ENCODE measurements around the gene TSPAN9. TPM values are rescaled to one million over a fixed set of nuclear protein-coding genes. Genes with fewer than 3 reads are reported as not detected.

TSPAN9 gene
- total and polyA plus RNA-seq, 10 of the 15 experiments (the other 5 are each of a cell fraction or from before 2014, with no cell fraction given) = 0.03 to 1.0 (median 0.12) TPM; not detected in 5

DNA sequence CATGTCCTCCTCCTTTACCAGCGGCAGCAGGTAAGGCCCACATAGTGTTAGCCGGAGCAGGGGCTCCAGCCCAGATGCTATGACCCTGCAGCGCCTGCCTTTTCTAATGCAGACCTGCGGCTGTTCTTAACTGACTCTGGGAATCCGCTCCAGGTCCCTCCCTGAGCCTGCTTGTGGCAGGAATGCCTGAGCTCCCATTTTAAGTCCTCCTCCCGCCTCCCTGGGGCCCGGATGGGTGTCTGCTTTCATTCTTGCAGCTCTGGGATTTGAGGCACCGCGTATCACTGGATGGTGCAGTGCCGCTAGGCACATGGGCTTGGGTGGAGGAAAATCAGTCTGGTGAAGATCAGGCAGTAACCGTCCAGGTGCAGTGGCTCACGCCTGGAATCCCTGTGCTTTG lies 7.6 kb downstream of the TSPAN9 start (continued):
- TF ChIP-seq BCL11A (IDR thresholded peaks at IDR 0.05; ENCODE audit: low read depth, low read length) = no peak

GRCh38 chr12:3085341-3086139 lies 8.4 kb downstream of the TSPAN9 start:
- no peak for TF ChIP-seq MYB (IDR thresholded peaks at IDR 0.05; ENCODE audit: borderline replicate concordance, low read depth, low read length)
- Histone ChIP-seq H3K27me3 (replicated peaks in 1 of 2; ENCODE audit: control insufficient read depth in 2 of 2, insufficient read depth in 2 of 2, low read length in 1 of 2) (no peaks in the 10 kb centered on the region; a peak in 1 of 4 replicates), H4K20me1 (ENCODE audit: control insufficient read depth, insufficient read depth) (no peaks in the 10 kb centered on the region), H3K4me3 (no peak overlapping the region), H3K4me2 (ENCODE audit: control insufficient read depth, insufficient read depth) (no peak overlapping the region), H2AFZ (ENCODE audit: control insufficient read depth, low read depth, low read length) (no peak overlapping the region), H3K9me3 (replicated peaks; ENCODE audit: control insufficient read depth, insufficient read depth, low read length) (no peaks in the 10 kb centered on the region), H3K36me3 (ENCODE audit: control insufficient read depth in 2 of 2, insufficient read depth in 2 of 2, low read length in 1 of 2) (no peaks in the 10 kb centered on the region), H3K27ac (ENCODE audit: control insufficient read depth, insufficient read depth) (no peak overlapping the region), H3K79me2 (ENCODE audit: control insufficient read depth, insufficient read depth, low read length) (no peaks in the 10 kb centered on the region), H3K9ac (ENCODE audit: control insufficient read depth, insufficient read depth, low read length) (no peak overlapping the region), H3K4me1 (ENCODE audit: control insufficient read depth, insufficient read depth, low read length) (no peaks in the 10 kb centered on the region)
- ChIA-PET CTCF (no interaction called here), POLR2A (no interaction called here), RAD21 (ENCODE audit: unreplicated experiment) (no interaction called here), SMC1A (ENCODE audit: uncharacterized antibody, unreplicated experiment) (no interaction called here)
- 32% methylated on average over 19 of the region's 19 CpGs for WGBS (ENCODE audit: insufficient coverage, insufficient replicate concordance, low lambda C conversion rate, missing lambda C conversion rate)
- in situ Hi-C loops (cut with MboI) (no loop called here), intact Hi-C loops (cut with micrococcal nuclease; ENCODE audit: unreplicated experiment) (no loop called here)
- no peak for FAIRE-seq
- BruUV-seq (replicated peaks) = no TSS peak
- DNase-seq (ENCODE audit: low read depth, low spot score) = no peak
- ATAC-seq = no peak

DNA sequence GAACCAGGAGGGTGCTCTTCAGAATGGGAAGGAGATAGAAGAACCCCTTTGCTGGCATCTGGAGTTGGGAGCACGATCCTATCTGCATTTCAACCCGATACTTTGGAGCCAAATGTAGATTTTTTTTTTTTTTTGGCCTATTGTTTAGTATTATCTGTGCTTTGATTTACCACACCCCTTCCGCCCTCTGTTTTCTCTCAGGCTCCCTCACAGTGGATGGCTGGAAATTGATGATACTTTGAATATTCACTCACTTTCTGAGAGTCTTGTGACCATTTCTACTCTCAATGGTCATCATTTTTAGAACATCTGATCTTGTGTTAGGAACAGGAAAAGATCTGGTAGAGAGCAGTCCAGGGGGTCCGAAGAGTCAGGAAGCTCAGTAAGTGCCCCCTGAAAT lies 9.0 kb downstream of the TSPAN9 start:
- DNase-seq (ENCODE audit: low read depth, low spot score) (no peak), FAIRE-seq (no peak), ATAC-seq (no peak)
- Histone ChIP-seq H2AFZ (ENCODE audit: control insufficient read depth, low read depth, low read length) (no peak overlapping the region), H3K4me3 (no peak overlapping the region), H3K36me3 (ENCODE audit: control insufficient read depth in 2 of 2, insufficient read depth in 2 of 2, low read length in 1 of 2) (no peaks in the 10 kb centered on the region), H3K4me2 (ENCODE audit: control insufficient read depth, insufficient read depth) (no peak overlapping the region), H4K20me1 (ENCODE audit: control insufficient read depth, insufficient read depth) (no peaks in the 10 kb centered on the region), H3K9me3 (replicated peaks; ENCODE audit: control insufficient read depth, insufficient read depth, low read length) (no peaks in the 10 kb centered on the region), H3K79me2 (ENCODE audit: control insufficient read depth, insufficient read depth, low read length) (no peaks in the 10 kb centered on the region), H3K4me1 (ENCODE audit: control insufficient read depth, insufficient read depth, low read length) (no peaks in the 10 kb centered on the region), H3K27me3 (replicated peaks in 1 of 2; ENCODE audit: control insufficient read depth in 2 of 2, insufficient read depth in 2 of 2, low read length in 1 of 2) (no peaks in the 10 kb centered on the region; a peak in 1 of 4 replicates), H3K27ac (ENCODE audit: control insufficient read depth, insufficient read depth) (no peak overlapping the region), H3K9ac (ENCODE audit: control insufficient read depth, insufficient read depth, low read length) (no peak overlapping the region)
- ChIA-PET POLR2A (no interaction called here), CTCF (interaction anchor here (0.6 kb wide), 1 partner anchor 869 kb away, joined by 3 read pairs; no protein-coding TSS in a partner anchor), SMC1A (ENCODE audit: uncharacterized antibody, unreplicated experiment) (no interaction called here), RAD21 (ENCODE audit: unreplicated experiment) (no interaction called here)
- in situ Hi-C loops (cut with MboI) (no loop called here), intact Hi-C loops (cut with micrococcal nuclease; ENCODE audit: unreplicated experiment) (no loop called here)
- BruUV-seq (replicated peaks) = no TSS peak
- 31% methylated on average over 4 of the region's 4 CpGs for WGBS (ENCODE audit: insufficient coverage, insufficient replicate concordance, low lambda C conversion rate, missing lambda C conversion rate)
- no peak for TF ChIP-seq ZNF274 (IDR thresholded peaks at IDR 0.05; ENCODE audit: insufficient read depth, insufficient read length)
- TF ChIP-seq NFYB (IDR thresholded peaks at IDR 0.05; ENCODE audit: insufficient read depth, low read depth, low read length) = no peak
- TF ChIP-seq JUND (IDR thresholded peaks at IDR 0.05; ENCODE audit: low read depth, low read length) = no peak
- TF ChIP-seq CUX1 (IDR thresholded peaks at IDR 0.05; ENCODE audit: insufficient replicate concordance, low read depth, low read length) = no peak
- TF ChIP-seq KLF5 (IDR thresholded peaks at IDR 0.05; ENCODE audit: partially characterized antibody) = no peak
- TF ChIP-seq EED (IDR thresholded peaks at IDR 0.05; ENCODE audit: low read depth) = no peak
- no peak for TF ChIP-seq ZBED1 (IDR thresholded peaks at IDR 0.05; ENCODE audit: borderline replicate concordance)
- TF ChIP-seq WRNIP1 (IDR thresholded peaks at IDR 0.05; ENCODE audit: borderline replicate concordance, low read depth, low read length) = no peak
- TF ChIP-seq RFX5 (IDR thresholded peaks at IDR 0.05; ENCODE audit: low read depth, low read length) = no peak
